Measurements from ENCODE around the gene ZG16B. TPM values are rescaled to one million over a fixed set of nuclear protein-coding genes. Genes with fewer than 3 reads are reported as not detected.
A peak's percentile ranks its signal among the peaks of the same experiment; 100 is the strongest.

The ZG16B gene
- total RNA-seq, 1 experiment from 2014 or later = 2.3 TPM

GRCh38 chr16:2867661-2867986 is 37.5 kb downstream of the ZG16B start:
- Histone ChIP-seq H3K36me3 (ENCODE audit: control insufficient read depth in 1 of 2, insufficient read depth in 2 of 2, low read length in 2 of 2) (no peaks in the 10 kb centered on the region), H2AFZ (ENCODE audit: low read depth, low read length, poor library complexity, severe bottlenecking) (peak overlapping the region; percentile 79), H3K4me2 (ENCODE audit: low read length) (peak overlapping the region; percentile 88), H3K4me1 (ENCODE audit: control insufficient read depth in 1 of 2, insufficient read depth in 2 of 2, low read length in 2 of 2) (peaks cover 3 to 19% of the 10 kb centered on the region in 2 experiments; a peak in 3 of 4 replicates), H3K9me2 (ENCODE audit: insufficient read depth) (no peaks in the 10 kb centered on the region), H3K27ac (ENCODE audit: low read depth, low read length) (peak overlapping the region; percentile 92), H3K4me3 (replicated peaks in 1 of 2; ENCODE audit: low read depth in 1 of 2, low read length in 2 of 2) (peak overlapping the region; percentile 55 to 73), H3K79me2 (ENCODE audit: insufficient read depth, low read length) (no peaks in the 10 kb centered on the region), H3K9me3 (ENCODE audit: control insufficient read depth in 1 of 2, insufficient read depth in 1 of 2, low read depth in 1 of 2, low read length in 2 of 2) (no peaks in the 10 kb centered on the region), H3K27me3 (ENCODE audit: insufficient read depth, low read length) (no peaks in the 10 kb centered on the region), H4K20me1 (ENCODE audit: insufficient read depth) (no peaks in the 10 kb centered on the region), H3K9ac (ENCODE audit: low read length) (peak overlapping the region; percentile 79)
- intact Hi-C loops (cut with micrococcal nuclease) = no loop called here
- ATAC-seq (no peak), DNase-seq (ENCODE audit: low read depth, low spot score) (no peak)
- TF ChIP-seq RAD21 (IDR thresholded peaks at IDR 0.05; ENCODE audit: low read depth) (no peak), REST (IDR thresholded peaks at IDR 0.05; ENCODE audit: low read depth) (no peak), CTCF (IDR thresholded peaks at IDR 0.05 in 2 of 3, conservative IDR thresholded peaks at IDR 0.05 in 1 of 3; ENCODE audit: borderline replicate concordance in 1 of 3, insufficient read depth in 1 of 3, low read depth in 2 of 3, low read length in 2 of 3) (no peak), ATF3 (IDR thresholded peaks at IDR 0.05) (no peak), EZH2 (IDR thresholded peaks at IDR 0.05) (no peak), EGR1 (IDR thresholded peaks at IDR 0.05; ENCODE audit: low read depth) (peak; percentile 62), MAX (IDR thresholded peaks at IDR 0.05) (0 out of 2 replicates have a peak, but pooled peaks have one; percentile 5)
- RAD21 ChIA-PET (ENCODE audit: low non-redundant PET in 1 of 2, low total read pairs in 2 of 2, uncharacterized antibody in 2 of 2, unreplicated experiment in 2 of 2) = interaction anchor here (1.2 to 1.3 kb wide), 3 partner anchors 9 to 29 kb away, joined by 3 to 10 read pairs (median 8); no protein-coding TSS in a partner anchor
- BruUV-seq (replicated peaks) = TSS peak; percentile 96
- CTCF ChIA-PET = interaction anchor here (0.7 to 2.9 kb wide), 17 partner anchors 9 to 115 kb away, joined by 3 to 42 read pairs (median 5); partner anchors contain the start of genes FLYWCH2, PRSS21 and PRSS22
- POLR2A ChIA-PET = interaction anchor here (0.7 to 1.7 kb wide), 11 partner anchors 10 to 185 kb away, joined by 3 to 14 read pairs (median 3); partner anchors contain the start of genes FLYWCH1, FLYWCH2 and KCTD5
